ENCODE data around the gene HCAR3. TPM values are rescaled to one million over a fixed set of nuclear protein-coding genes. Genes with fewer than 3 reads are reported as not detected.

HCAR3 gene
- total and polyA plus RNA-seq, 2 of the 13 experiments (the other 11 are each of a cell fraction or from before 2014, with no cell fraction given): 0.11 to 12.8 TPM

DNA sequence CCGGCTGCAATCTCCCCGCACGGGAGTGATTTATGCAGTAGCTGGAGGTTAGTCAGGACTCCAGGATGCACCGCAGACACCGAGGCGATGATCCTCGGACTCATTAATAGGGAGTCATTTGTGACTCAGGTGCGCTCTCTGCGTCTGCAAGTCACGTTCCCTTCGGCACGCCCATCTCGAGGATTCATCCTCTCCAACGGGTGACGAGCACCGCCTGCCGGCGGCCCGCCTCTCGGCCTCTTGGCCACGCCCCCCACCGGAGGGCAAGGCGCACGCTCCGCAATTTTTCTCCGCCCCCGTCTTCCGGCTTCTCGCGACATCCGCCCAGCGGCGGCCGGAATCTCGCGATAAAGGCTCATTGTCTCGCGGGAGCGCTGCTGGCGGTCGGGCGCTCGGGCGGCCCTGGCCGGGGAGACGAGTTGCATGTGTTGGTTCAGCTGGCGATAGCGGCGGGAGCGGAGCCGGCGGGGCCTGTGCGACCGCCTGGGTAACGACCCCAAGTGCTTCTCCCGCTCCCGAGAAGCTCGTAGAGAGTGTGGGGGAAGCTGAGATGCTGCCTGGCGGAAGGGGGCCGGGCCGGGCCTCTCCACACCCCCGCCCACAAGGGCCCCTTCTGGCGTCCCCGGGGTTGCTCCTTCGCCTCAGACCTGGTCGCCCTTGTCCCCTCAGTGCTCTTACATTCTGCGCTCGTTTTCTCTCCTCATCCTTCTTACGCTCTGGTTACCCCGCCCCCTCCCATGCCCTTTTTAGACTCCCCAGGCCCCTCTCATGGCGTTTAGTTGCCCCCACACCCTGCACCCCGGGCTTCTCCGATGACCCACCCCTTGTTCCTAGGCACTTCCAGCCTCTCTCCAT lies 36.1 kb upstream of the HCAR3 start, which contains the start of gene DENR:
DENR (plus strand) TSS at position 361 of the 855 bp plus-strand sequence. CDS start 878 bp downstream, outside the sequence.
- peaks cover 44% of the 10 kb centered on the region for H3K4me1 ChIP-seq (ENCODE audit: insufficient read depth, low read length)
- BruUV-seq (replicated peaks): no TSS peak
- peak; percentile 93 for DNase-seq (ENCODE audit: low spot score)
- in situ Hi-C loops (cut with HindIII; ENCODE audit: extremely low pct_ligation_motif_present, low pct_unique_long_range_greater_than_20kb) (loop anchor here (5.0 kb wide), 1 partner anchor 115 kb away; no protein-coding TSS in a partner anchor), intact Hi-C loops (cut with micrococcal nuclease; ENCODE audit: unreplicated experiment) (loop anchor here (1.0 to 10.0 kb wide), 3 partner anchors 74 to 228 kb away; partner anchors contain the start of genes KNTC1 and RSRC2)
- H3K4me3 ChIP-seq (replicated peaks in 1 of 3; ENCODE audit: insufficient read depth in 1 of 3, low read depth in 2 of 3, low read length in 3 of 3): peak within 1 kb of the TSS; percentile 67 to 89 (median 86)
- H3K27ac ChIP-seq (ENCODE audit: extremely low read length, insufficient read depth, low read length): peak within 1 kb of the TSS; percentile 65
- 2% methylated on average over 15 of the region's 73 CpGs for WGBS (ENCODE audit: low lambda C conversion rate)
- H3K9me3 ChIP-seq (ENCODE audit: low read length): no peaks in the 10 kb centered on the region
- FAIRE-seq: peak; percentile 90
- peaks cover 29% of the 10 kb centered on the region for H3K79me2 ChIP-seq (ENCODE audit: insufficient read depth, low read length)
- ChIA-PET POLR2A (interaction anchor here (0.6 to 1.3 kb wide), 5 partner anchors 17 to 226 kb away, joined by 3 to 5 read pairs (median 3); partner anchors contain the start of genes KNTC1 and RSRC2), CTCF (ENCODE audit: low intra/inter-chr PET ratio, low total read pairs) (interaction anchor here (3.0 kb wide), 1 partner anchor 115 kb away, joined by 43 read pairs; no protein-coding TSS in a partner anchor)
- no peaks in the 10 kb centered on the region for H4K20me1 ChIP-seq (ENCODE audit: insufficient read depth, low read length)
- peak within 1 kb of the TSS; percentile 70 for H2AFZ ChIP-seq (ENCODE audit: low read length)
- peak; percentile 92 for ATAC-seq
- H3K36me3 ChIP-seq (replicated peaks in 1 of 2; ENCODE audit: control insufficient read depth in 1 of 2, insufficient read depth in 2 of 2, low read length in 2 of 2): peaks cover 0 to 28% of the 10 kb centered on the region in 2 experiments; a peak in 3 of 5 replicates
- H3K9ac ChIP-seq (ENCODE audit: insufficient read depth, low read depth, low read length): peak within 1 kb of the TSS; percentile 94
- H3K4me2 ChIP-seq (ENCODE audit: low read depth, low read length): peak within 1 kb of the TSS; percentile 85
- no peaks in the 10 kb centered on the region; a peak in 1 of 5 replicates for H3K27me3 ChIP-seq (ENCODE audit: control insufficient read depth in 1 of 2, insufficient read depth in 2 of 2, low read length in 2 of 2)
- peak; percentile 99 for TF ChIP-seq MXI1 (IDR thresholded peaks at IDR 0.05; ENCODE audit: borderline replicate concordance, low read depth, low read length)
- no peak; the same call in 1 of the 2 replicates for TF ChIP-seq ZNF180 (CRISPR knock-in tag; IDR thresholded peaks at IDR 0.05; ENCODE audit: borderline replicate concordance, low read depth)
- peak; percentile 89; the same call in 1 of the 2 replicates for TF ChIP-seq ZNF589 (CRISPR knock-in tag; conservative IDR thresholded peaks at IDR 0.05)
- TF ChIP-seq GABPA (IDR thresholded peaks at IDR 0.05; ENCODE audit: low read depth, low read length): peak; percentile 42
- TF ChIP-seq GABPA (CRISPR knock-in tag; IDR thresholded peaks at IDR 0.05; ENCODE audit: low read depth): peak; percentile 85
- peak; percentile 44; the same call in 1 of the 2 replicates for TF ChIP-seq ZNF672 (CRISPR knock-in tag; IDR thresholded peaks at IDR 0.05)
- TF ChIP-seq POLR2AphosphoS2 (IDR thresholded peaks at IDR 0.05; ENCODE audit: low read depth, low read length): no peak
- TF ChIP-seq, protein P1, sequence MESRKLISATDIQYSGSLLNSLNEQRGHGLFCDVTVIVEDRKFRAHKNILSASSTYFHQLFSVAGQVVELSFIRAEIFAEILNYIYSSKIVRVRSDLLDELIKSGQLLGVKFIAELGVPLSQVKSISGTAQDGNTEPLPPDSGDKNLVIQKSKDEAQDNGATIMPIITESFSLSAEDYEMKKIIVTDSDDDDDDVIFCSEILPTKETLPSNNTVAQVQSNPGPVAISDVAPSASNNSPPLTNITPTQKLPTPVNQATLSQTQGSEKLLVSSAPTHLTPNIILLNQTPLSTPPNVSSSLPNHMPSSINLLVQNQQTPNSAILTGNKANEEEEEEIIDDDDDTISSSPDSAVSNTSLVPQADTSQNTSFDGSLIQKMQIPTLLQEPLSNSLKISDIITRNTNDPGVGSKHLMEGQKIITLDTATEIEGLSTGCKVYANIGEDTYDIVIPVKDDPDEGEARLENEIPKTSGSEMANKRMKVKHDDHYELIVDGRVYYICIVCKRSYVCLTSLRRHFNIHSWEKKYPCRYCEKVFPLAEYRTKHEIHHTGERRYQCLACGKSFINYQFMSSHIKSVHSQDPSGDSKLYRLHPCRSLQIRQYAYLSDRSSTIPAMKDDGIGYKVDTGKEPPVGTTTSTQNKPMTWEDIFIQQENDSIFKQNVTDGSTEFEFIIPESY (CRISPR knock-in tag; IDR thresholded peaks at IDR 0.05): peak; percentile 87
- 0 out of 2 replicates have a peak, but pooled peaks have one; percentile 73 for TF ChIP-seq ZNF225 (CRISPR knock-in tag; IDR thresholded peaks at IDR 0.05)
- no peak for TF ChIP-seq ZSCAN30 (CRISPR knock-in tag; IDR thresholded peaks at IDR 0.05)
- TF ChIP-seq, protein P2, sequence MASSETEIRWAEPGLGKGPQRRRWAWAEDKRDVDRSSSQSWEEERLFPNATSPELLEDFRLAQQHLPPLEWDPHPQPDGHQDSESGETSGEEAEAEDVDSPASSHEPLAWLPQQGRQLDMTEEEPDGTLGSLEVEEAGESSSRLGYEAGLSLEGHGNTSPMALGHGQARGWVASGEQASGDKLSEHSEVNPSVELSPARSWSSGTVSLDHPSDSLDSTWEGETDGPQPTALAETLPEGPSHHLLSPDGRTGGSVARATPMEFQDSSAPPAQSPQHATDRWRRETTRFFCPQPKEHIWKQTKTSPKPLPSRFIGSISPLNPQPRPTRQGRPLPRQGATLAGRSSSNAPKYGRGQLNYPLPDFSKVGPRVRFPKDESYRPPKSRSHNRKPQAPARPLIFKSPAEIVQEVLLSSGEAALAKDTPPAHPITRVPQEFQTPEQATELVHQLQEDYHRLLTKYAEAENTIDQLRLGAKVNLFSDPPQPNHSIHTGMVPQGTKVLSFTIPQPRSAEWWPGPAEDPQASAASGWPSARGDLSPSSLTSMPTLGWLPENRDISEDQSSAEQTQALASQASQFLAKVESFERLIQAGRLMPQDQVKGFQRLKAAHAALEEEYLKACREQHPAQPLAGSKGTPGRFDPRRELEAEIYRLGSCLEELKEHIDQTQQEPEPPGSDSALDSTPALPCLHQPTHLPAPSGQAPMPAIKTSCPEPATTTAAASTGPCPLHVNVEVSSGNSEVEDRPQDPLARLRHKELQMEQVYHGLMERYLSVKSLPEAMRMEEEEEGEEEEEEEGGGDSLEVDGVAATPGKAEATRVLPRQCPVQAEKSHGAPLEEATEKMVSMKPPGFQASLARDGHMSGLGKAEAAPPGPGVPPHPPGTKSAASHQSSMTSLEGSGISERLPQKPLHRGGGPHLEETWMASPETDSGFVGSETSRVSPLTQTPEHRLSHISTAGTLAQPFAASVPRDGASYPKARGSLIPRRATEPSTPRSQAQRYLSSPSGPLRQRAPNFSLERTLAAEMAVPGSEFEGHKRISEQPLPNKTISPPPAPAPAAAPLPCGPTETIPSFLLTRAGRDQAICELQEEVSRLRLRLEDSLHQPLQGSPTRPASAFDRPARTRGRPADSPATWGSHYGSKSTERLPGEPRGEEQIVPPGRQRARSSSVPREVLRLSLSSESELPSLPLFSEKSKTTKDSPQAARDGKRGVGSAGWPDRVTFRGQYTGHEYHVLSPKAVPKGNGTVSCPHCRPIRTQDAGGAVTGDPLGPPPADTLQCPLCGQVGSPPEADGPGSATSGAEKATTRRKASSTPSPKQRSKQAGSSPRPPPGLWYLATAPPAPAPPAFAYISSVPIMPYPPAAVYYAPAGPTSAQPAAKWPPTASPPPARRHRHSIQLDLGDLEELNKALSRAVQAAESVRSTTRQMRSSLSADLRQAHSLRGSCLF (CRISPR knock-in tag; IDR thresholded peaks at IDR 0.05; ENCODE audit: borderline replicate concordance): peak; percentile 63; the same call in 1 of the 2 replicates
- peak; percentile 91; the same call in 1 of the 2 replicates for TF ChIP-seq ZNF788 (CRISPR knock-in tag; IDR thresholded peaks at IDR 0.05; ENCODE audit: borderline replicate concordance)
- TF ChIP-seq, protein P3, sequence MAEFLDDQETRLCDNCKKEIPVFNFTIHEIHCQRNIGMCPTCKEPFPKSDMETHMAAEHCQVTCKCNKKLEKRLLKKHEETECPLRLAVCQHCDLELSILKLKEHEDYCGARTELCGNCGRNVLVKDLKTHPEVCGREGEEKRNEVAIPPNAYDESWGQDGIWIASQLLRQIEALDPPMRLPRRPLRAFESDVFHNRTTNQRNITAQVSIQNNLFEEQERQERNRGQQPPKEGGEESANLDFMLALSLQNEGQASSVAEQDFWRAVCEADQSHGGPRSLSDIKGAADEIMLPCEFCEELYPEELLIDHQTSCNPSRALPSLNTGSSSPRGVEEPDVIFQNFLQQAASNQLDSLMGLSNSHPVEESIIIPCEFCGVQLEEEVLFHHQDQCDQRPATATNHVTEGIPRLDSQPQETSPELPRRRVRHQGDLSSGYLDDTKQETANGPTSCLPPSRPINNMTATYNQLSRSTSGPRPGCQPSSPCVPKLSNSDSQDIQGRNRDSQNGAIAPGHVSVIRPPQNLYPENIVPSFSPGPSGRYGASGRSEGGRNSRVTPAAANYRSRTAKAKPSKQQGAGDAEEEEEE (CRISPR knock-in tag; IDR thresholded peaks at IDR 0.05; ENCODE audit: borderline replicate concordance): no peak
- TF ChIP-seq PHB2 (IDR thresholded peaks at IDR 0.05; ENCODE audit: partially characterized antibody): no peak
